ENCODE results near the gene SRP68. TPM values are rescaled to one million over a fixed set of nuclear protein-coding genes. Genes with fewer than 3 reads are reported as not detected.

SRP68 gene
- total and polyA plus RNA-seq, 2 of the 8 experiments (the other 6 are each of a cell fraction or from before 2014, with no cell fraction given), result 57.7 to 83.5 TPM

DNA sequence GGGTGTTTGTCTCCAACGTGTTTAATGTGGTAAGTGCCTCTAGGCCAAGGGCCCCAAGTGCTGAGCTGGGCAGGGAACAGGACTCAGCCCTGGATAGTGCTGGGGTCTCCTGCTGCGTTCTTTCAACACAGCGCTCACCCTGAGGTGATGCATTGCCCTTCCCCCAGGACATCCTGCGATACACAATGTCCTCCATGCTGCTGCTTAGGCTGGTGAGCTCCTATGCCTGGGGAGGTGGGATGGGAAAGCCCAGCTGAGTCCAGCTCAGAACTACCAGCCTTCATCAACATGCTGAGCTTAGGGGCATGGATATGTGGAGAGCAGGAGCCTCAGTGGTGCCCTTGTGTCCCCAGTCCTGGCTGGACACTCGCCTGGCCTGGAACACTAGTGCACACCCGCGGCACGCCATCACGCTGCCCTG lies 7.2 kb upstream of the SRP68 start (continued):
- no peak for TF ChIP-seq KDM5A (IDR thresholded peaks at IDR 0.05; ENCODE audit: low read length)
- peak; percentile 38; the same call in 1 of the 2 replicates for TF ChIP-seq POLR2AphosphoS5 (IDR thresholded peaks at IDR 0.05; ENCODE audit: low read depth, low read length)

Measured in H1 (cell line).